GM21825 (cell line): ENCODE measurements around the gene TMEM63C.

Experiments
- ATAC-seq: cut with Tn5 transposase; IDR thresholded peaks from one replicate; pipeline ENCODE4 v1.9.1; 2021; ENCODE audit warnings: mild to moderate bottlenecking, moderate library complexity; ENCODE audit not compliant: unreplicated experiment

TMEM63C gene, protein sequence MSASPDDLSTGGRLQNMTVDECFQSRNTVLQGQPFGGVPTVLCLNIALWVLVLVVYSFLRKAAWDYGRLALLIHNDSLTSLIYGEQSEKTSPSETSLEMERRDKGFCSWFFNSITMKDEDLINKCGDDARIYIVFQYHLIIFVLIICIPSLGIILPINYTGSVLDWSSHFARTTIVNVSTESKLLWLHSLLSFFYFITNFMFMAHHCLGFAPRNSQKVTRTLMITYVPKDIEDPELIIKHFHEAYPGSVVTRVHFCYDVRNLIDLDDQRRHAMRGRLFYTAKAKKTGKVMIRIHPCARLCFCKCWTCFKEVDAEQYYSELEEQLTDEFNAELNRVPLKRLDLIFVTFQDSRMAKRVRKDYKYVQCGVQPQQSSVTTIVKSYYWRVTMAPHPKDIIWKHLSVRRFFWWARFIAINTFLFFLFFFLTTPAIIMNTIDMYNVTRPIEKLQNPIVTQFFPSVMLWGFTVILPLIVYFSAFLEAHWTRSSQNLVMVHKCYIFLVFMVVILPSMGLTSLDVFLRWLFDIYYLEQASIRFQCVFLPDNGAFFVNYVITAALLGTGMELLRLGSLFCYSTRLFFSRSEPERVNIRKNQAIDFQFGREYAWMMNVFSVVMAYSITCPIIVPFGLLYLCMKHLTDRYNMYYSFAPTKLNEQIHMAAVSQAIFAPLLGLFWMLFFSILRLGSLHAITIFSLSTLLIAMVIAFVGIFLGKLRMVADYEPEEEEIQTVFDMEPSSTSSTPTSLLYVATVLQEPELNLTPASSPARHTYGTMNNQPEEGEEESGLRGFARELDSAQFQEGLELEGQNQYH

DNA sequence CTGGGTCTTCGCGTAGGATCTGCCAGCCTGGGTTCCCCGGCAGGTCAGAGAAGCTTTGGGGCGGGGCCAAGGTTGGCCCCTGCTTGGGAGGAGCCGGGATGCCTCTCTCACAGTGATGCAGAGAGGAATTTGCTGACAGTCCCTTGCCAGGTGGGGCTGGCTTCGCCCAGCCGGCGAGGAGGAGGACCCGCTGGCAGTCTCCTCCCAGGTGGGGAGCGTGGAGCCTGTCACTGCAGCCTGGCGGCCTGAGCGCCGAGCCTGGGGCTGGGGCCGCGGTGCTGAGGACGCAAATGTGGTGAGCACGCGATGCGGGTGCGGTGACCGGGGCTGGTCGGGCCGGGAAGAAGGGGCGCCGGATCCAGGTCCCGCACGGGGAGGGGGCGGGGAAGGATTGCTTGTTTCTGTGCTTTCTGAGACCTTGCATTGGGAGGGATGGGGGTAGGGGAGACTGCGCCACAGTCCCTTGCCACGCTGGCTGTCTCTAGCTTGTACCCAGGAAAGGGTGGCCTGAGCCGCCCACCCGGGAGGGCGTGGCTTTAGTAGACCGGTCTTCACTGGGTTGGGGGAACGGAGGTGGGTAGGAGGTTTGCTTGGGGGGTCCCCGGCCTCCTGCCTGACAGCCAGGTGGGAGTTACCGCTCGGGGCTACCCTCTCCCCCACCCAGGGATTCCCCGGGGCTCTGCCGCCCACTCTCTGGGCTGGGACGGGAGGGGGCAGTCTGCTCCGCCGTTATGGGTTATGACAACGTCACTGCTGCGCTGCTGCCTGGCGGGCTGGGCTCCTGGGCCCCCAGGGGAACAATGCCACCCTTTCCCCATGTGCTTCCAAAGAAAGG is at the start of gene TMEM63C:
Gene TMEM63C (plus strand): TSS at position 196 of the 835 bp plus-strand sequence. CDS start 37,016 bp downstream, outside the sequence.
- peak; percentile 51 for ATAC-seq

DNA sequence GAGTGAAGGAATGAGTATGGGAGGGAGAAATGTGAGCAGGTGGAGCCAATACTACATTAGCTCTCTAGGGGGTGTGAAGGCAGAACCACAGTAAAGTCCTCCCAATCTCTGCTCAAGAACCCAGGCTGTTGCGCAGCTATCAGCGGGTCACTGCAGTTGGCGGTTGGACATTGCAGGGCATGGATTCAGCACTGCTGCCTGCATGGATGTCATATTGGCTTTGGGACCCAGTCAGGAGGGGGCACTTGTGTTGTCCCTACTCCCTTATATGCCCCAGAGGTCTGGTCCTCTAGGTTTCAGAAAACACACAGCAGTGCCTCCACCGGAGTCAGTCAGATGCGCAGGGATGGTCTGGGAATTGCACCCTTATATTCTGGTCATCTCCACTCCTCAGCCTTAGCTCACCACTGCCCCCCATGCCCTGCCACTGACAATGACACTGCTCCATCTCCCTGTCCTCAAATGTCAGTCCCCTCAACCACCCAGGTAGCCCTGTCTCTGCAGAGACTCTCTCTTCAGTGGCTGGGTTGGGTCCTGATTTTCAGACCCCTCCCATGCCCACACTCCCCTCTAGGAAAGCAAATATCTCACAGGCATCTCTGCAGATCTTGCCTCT is 49.6 kb upstream of the TMEM63C start:
- no peak for ATAC-seq

GRCh38 chr14:77133720-77134338 is 47.8 kb upstream of the TMEM63C start:
- no peak for ATAC-seq

GRCh38 chr14:77139022-77139421 is 42.6 kb upstream of the TMEM63C start:
- ATAC-seq = no peak

- ATAC-seq = no peak
Measured at GRCh38 chr14:77139540-77140358, 41.8 kb upstream of the TMEM63C start.

DNA sequence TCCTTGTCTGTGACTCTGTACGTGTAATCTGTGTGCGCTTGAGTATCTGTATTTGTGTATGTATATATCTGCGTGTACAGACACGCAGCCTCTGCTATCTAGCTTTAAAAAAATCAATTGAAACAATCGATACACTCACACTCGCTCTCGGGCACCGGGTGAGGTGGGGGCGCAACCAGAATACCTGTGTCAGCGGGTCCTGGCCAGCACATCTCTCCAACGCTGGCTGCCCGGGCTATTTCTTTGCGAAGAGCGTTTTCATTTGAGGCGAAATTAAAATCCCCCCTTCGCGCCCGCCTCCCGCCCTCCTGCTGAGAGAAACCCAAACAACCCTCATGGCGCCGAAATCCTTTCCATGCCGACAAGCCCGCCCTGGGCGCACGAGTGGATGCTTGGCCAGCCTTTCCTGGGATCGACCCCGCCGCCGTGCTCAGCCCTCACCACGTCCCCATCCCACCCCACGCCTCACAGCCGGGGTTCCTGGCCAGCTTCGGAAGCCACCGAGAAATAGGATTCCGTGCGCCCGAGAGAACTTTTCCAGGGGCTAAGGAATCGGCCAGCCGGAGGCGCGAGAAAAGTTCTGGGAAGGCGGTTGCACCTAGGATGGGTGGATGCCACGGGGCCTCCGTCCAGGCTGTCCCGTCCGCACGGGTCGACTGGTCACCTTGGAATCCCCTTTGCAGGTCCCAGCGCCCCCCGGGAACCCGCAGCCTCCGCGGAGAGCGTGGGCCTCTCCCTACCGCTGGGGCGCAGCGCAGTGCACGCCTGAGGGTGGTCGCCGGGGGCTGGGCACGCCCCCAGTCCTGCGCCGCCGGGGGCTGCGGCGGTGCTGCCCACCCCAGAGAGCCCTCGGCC is 41.0 kb upstream of the TMEM63C start:
- ATAC-seq = no peak

- ATAC-seq = no peak
Measured at GRCh38 chr14:77141214-77142004, 40.2 kb upstream of the TMEM63C start, which contains the start of gene ZDHHC22. Gene ZDHHC22 (minus strand): TSS chr14:77141791. CDS start chr14:77139738, 2,053 bp downstream.

- ATAC-seq = no peak
Measured at GRCh38 chr14:77142005-77142800, 39.4 kb upstream of the TMEM63C start.

DNA sequence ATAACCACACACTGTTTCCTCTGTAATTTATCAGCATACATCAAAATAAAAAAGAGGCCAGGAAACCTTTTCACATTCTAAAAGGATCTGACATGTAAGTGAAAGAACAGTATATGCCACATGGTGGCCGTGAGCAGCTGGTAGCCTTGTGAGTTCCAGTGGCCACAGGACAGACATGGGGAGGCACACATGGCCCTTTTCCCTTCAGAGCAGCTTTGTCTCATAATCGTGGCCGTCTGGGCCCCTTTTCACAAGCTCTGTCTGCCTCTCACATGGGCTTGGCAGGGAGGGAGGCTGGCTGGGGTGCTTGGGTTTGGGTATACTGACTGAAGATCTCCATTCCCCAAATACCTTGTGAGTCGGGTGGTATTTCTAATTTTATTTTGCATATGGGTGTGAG is 38.5 kb upstream of the TMEM63C start:
- ATAC-seq = no peak

DNA sequence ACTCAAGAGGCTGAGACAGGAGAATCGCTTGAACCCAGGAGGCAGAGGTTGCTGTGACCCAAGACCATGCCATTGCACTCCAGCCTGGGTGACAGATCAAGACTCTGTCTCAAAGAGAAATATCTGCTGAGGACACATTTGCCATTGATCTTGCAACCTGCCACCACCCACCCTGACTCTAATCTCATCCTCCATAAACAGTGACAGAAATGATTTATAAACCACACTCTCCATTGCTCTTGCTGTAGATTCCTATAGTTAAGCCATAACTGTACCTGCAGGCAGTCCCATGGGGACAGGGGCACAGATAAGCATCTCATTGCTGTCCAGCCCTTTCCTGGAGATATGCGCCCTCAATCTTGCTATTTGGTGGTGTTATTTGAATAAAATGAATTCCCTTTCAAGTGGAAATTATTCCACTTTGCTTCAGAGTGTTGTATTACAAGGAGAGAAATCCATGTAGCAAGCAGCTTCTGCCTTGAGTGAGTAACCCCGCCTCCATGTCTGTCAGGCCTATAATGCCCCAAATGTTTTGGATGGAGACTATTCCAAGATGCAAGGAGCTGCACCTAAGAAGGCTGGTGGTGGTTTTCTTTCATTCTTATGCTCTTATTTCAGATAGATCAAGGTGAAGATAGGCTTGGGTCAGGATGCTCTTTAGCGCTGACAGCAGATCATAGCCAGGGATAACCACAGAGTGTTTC is 37.0 kb upstream of the TMEM63C start:
- ATAC-seq = no peak

- ATAC-seq = no peak
Measured at GRCh38 chr14:77145975-77146740, 35.4 kb upstream of the TMEM63C start.

GRCh38 chr14:77148510-77149231 is 32.9 kb upstream of the TMEM63C start:
- ATAC-seq = no peak

DNA sequence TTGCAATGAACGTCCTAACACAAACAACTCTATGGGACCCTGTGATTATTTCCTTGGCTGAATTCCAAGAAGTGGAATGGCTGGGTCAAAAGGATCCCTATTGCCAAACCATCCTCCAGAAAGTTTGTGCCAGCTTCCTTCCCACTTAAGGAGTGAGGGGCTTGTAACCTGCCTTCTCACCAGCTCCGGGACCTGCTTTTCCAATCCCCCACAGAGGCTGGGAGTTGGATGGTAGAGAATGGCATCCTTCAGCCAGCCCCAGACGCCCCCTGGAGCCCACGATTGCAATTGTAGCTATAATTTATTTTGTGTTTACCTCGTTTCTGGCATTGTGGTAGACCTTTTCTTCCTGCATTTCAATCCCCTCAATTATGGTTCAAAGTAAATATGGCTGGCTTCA is 30.4 kb upstream of the TMEM63C start:
- no peak for ATAC-seq

- ATAC-seq = no peak
Measured at GRCh38 chr14:77151918-77152588, 29.5 kb upstream of the TMEM63C start.
